Heart left ventricle (tissue), 13 donors: ENCODE results near the gene DLX4.

Experiments
- CTCF ChIP-seq, 12 donors: fragments of 200-600 bp; sonication (generic) in 4 of 12; IDR thresholded peaks; one replicate each; pipeline versions ENCODE4 v1.5.0 to v1.8.0; 2018 to 2022; ENCODE audit warnings: antibody characterized with exemption in 12 of 12, mild to moderate bottlenecking in 5 of 12
- POLR2A ChIP-seq, 2 donors: fragments of 450-650 bp; IDR thresholded peaks; one replicate each; pipeline ENCODE4 v1.6.1; 2017; ENCODE audit warnings: antibody characterized with exemption in 2 of 2, mild to moderate bottlenecking in 2 of 2, moderate library complexity in 2 of 2
- donor health status: ischemic (EF 13 %, LVEDD 7.1; RV severe dilation, severe dysfunction).
- donor health status: DM: no; HTN: yes; CAD: no.
- donor health status: DM: no; HTN: no; CAD: no.
- donor health status: ischemic (EF 25% LVEDD 6.9; RV normal size, moderate dysfunction).
- donor health status: ischemic (EF 25% LVEDD 5.7; RV mildly dilated, moderate dysfunction).
- donor health status: ischemic (EF 35%, LVEDD 5.7; RV mildly dilated, moderate dysfunction).
- donor health status: nonischemic (EF 11% LVEDD 7.7; RV severe dilation, severe dysfunction).
- donor health status: DM: yes; HTN: yes; CAD: no.
- donor health status: PGD.
- donor health status: ischemic (EF 29% LVEDD 5.4; RV normal size, mild dysfunction).
- donor health status: nonischemic (EF 23%, LVEDD 6.1; RV moderate dilation, normal function).

- TF ChIP-seq CTCF (IDR thresholded peaks at IDR 0.05) (no peak), POLR2A (IDR thresholded peaks at IDR 0.05) (no peak)
Measured at GRCh38 chr17:49989518-49989880, 20.5 kb downstream of the DLX4 start.
